HepG2 (cell line): ENCODE measurements around the gene RPS25.

Experiments used
- GATA4 ChIP-seq: sonication (generic); IDR thresholded peaks from 2 replicates; pipeline ENCODE4 v1.6.1; 2016; ENCODE audit warnings: antibody characterized with exemption, low read depth, borderline replicate concordance
- KLF12 ChIP-seq: sonication (generic); formaldehyde crosslinking; IDR thresholded peaks from 2 replicates; pipeline ENCODE4 v1.4.0; 2020; ENCODE audit warnings: missing genetic modification reagents, borderline replicate concordance
- SIN3A ChIP-seq: IDR thresholded peaks from 2 replicates; pipeline ENCODE4 v1.6.1; 2011; ENCODE audit warnings: low read depth, mild to moderate bottlenecking, control low read depth, low read length, borderline replicate concordance
- ZNF556 ChIP-seq: sonication (generic); formaldehyde crosslinking; IDR thresholded peaks from 2 replicates; pipeline ENCODE4 v1.4.0; 2020; ENCODE audit warnings: mild to moderate bottlenecking, missing genetic modification reagents, borderline replicate concordance
- TF ChIP-seq, protein P1 (sequence below), 2 experiments: sonication (generic) in 1 of 2; formaldehyde crosslinking in 1 of 2; IDR thresholded peaks; 2 replicates each; pipeline versions ENCODE4 v1.5.1 to v1.6.1; 2011 to 2020; ENCODE audit warnings: borderline replicate concordance in 1 of 2, low read depth in 1 of 2, low read length in 1 of 2, mild to moderate bottlenecking in 1 of 2, missing genetic modification reagents in 1 of 2, moderate library complexity in 1 of 2
- TF ChIP-seq, protein P2 (sequence below): sonication (generic); formaldehyde crosslinking; IDR thresholded peaks from 2 replicates; pipeline ENCODE4 v1.5.0; 2020; ENCODE audit warnings: mild to moderate bottlenecking, missing genetic modification reagents, moderate library complexity

DNA sequence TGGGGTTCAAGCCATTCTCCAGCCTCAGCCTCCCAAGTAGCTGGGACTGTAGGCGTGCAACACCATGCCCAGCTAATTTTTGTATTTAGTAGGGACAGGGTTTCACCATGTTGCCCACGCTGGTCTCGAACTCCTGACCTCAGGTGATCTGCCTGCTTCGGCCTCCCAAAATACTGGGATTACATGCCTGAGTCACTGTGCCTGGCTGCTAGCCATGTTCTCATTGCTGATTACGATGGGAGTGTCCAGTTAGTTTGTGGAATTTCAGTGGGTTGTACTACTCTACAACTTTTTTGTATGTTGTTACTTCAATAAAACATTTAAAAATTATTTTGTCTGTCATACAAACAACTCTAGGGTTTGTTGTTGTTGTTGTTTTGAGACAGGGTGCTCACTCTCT, 44.6 kb upstream of the RPS25 start:
- no peak for TF ChIP-seq GATA4
- TF ChIP-seq KLF12 (CRISPR knock-in tag): no peak
- no peak for TF ChIP-seq ZNF556 (CRISPR knock-in tag)
- TF ChIP-seq, protein P1, sequence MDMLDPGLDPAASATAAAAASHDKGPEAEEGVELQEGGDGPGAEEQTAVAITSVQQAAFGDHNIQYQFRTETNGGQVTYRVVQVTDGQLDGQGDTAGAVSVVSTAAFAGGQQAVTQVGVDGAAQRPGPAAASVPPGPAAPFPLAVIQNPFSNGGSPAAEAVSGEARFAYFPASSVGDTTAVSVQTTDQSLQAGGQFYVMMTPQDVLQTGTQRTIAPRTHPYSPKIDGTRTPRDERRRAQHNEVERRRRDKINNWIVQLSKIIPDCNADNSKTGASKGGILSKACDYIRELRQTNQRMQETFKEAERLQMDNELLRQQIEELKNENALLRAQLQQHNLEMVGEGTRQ (IDR thresholded peaks at IDR 0.05; ENCODE audit: low read depth, low read length): no peak
- TF ChIP-seq, protein P1 (CRISPR knock-in tag; IDR thresholded peaks at IDR 0.05; ENCODE audit: borderline replicate concordance): no peak
- TF ChIP-seq SIN3A: no peak
- TF ChIP-seq, protein P2, sequence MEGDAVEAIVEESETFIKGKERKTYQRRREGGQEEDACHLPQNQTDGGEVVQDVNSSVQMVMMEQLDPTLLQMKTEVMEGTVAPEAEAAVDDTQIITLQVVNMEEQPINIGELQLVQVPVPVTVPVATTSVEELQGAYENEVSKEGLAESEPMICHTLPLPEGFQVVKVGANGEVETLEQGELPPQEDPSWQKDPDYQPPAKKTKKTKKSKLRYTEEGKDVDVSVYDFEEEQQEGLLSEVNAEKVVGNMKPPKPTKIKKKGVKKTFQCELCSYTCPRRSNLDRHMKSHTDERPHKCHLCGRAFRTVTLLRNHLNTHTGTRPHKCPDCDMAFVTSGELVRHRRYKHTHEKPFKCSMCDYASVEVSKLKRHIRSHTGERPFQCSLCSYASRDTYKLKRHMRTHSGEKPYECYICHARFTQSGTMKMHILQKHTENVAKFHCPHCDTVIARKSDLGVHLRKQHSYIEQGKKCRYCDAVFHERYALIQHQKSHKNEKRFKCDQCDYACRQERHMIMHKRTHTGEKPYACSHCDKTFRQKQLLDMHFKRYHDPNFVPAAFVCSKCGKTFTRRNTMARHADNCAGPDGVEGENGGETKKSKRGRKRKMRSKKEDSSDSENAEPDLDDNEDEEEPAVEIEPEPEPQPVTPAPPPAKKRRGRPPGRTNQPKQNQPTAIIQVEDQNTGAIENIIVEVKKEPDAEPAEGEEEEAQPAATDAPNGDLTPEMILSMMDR (CRISPR knock-in tag): no peak
